Activated naive CD4-positive, alpha-beta T cell treated with anti-CD3 and anti-CD28 coated beads, Interleukin-2, amount 50 U/mL, for 24 hours (primary cell): Measurements from ENCODE around the gene PIM3.
A peak's percentile ranks its signal among the peaks of the same experiment; 100 is the strongest.

Source experiments
- H3K27ac Mint-ChIP-seq: one replicate; pipeline ENCODE4 v1.8.0; 2021; ENCODE audit warnings: mild to moderate bottlenecking, mixed read lengths
- H3K27me3 Mint-ChIP-seq: one replicate; pipeline ENCODE4 v1.8.0; 2021; ENCODE audit warnings: mixed read lengths
- H3K36me3 Mint-ChIP-seq: one replicate; pipeline ENCODE4 v1.8.0; 2021; ENCODE audit warnings: mixed read lengths
- H3K4me1 Mint-ChIP-seq: one replicate; pipeline ENCODE4 v1.8.0; 2021; ENCODE audit warnings: mixed read lengths
- H3K4me3 Mint-ChIP-seq: one replicate; pipeline ENCODE4 v1.8.0; 2021; ENCODE audit warnings: mild to moderate bottlenecking, mixed read lengths
- H3K9me3 Mint-ChIP-seq: one replicate; pipeline ENCODE4 v1.8.0; 2021; ENCODE audit warnings: mixed read lengths

The PIM3 gene

DNA sequence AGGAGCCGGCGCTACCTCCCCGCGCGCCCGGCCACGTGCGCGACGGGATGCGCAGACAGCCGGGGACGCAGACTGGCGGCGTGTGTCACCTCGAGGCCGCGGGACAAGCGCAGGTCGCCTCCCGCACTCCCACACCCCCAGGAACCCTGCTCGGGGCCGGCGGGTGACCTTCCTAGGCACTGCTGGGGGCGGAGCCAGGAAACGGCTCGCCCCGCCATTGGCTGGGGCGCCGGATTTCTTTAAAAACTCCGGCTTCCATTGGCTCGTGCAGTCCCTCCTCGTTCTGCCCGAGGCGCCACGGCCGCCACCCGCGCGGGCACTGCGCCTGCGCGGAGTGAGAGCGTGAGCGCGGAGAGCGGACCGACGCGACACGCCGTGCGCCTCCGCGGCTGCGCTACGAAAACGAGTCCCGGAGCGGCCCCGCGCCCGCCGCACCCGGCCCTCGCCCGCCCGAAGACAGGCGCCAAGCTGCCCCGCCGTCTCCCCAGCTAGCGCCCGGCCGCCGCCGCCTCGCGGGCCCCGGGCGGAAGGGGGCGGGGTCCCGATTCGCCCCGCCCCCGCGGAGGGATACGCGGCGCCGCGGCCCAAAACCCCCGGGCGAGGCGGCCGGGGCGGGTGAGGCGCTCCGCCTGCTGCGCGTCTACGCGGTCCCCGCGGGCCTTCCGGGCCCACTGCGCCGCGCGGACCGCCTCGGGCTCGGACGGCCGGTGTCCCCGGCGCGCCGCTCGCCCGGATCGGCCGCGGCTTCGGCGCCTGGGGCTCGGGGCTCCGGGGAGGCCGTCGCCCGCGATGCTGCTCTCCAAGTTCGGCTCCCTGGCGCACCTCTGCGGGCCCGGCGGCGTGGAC lies at the start of gene PIM3:
Gene PIM3, plus strand, starts transcription at position 614 of the 846 bp plus-strand sequence. Its CDS starts 176 bp downstream, at position 790.
- Mint-ChIP-seq H3K27ac (peak within 1 kb of the TSS; percentile 93), H3K4me1 (peaks cover 15% of the 10 kb centered on the region), H3K4me3 (peak within 1 kb of the TSS; percentile 90), H3K36me3 (peaks cover 18% of the 10 kb centered on the region), H3K27me3 (no peaks in the 10 kb centered on the region), H3K9me3 (no peaks in the 10 kb centered on the region)

DNA sequence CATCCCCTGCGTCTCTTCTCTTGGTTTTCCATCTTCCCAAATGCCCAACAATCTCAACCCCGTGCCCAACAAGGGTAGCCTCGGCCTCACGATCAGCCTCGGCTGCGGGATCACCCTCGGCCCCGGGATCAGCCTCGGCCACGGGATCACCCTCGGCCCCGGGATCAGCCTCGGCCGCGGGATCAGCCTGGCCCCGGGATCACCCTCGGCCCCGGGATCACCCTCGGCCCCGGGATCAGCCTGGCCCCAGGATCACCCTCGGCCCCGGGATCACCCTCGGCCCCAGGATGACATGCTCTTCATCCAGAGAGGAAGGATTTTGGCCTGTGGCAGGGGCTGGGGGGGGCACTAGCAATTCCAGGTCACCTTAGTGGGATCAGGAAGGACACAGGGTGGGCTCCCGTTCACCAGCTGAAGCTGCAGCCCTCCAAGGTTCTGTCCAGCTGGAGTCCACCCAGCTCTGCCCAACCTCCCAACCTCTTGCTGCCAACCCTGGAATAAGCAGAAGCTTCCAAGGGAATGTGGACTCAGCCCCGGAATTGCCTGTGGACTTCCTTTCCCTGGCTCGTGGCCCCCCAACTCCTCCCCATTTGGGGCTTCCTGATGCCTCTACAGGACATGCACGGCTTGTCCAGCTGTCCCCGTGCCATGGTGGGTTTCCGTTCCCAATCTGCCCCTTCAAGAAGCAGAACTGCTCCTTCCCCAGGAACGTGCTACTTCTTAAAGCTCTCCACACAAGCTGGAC lies 48.5 kb upstream of the PIM3 start:
- peaks cover 5% of the 10 kb centered on the region for H3K36me3 Mint-ChIP-seq
- peaks cover 11% of the 10 kb centered on the region for H3K4me1 Mint-ChIP-seq
- H3K27me3 Mint-ChIP-seq, result no peaks in the 10 kb centered on the region
- H3K9me3 Mint-ChIP-seq, result no peaks in the 10 kb centered on the region
- no peak overlapping the region for H3K27ac Mint-ChIP-seq
- H3K4me3 Mint-ChIP-seq, result no peak overlapping the region

DNA sequence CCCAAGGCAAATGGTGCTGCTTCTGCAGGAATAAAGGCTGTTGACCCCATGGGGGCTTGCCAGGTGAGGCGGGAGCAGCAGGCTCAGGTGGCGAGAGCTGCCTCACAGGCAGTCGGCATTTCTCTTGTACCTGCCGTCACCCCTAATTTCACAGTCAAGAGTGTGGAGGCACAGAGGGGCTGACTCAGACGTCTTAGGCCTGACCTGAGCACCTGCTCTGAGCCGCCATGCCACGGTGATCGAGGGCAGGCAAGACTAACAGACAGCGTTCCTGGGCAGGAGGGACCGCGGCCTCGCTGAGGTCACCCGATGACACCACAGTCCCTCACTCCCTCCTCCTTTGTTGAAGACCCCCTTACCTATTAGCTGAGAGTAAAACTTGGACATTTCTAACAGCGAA lies 47.5 kb upstream of the PIM3 start:
- no peaks in the 10 kb centered on the region for H3K36me3 Mint-ChIP-seq
- no peaks in the 10 kb centered on the region for H3K9me3 Mint-ChIP-seq
- no peak overlapping the region for H3K4me3 Mint-ChIP-seq
- peaks cover 14% of the 10 kb centered on the region for H3K4me1 Mint-ChIP-seq
- H3K27me3 Mint-ChIP-seq, result no peaks in the 10 kb centered on the region
- H3K27ac Mint-ChIP-seq, result no peak overlapping the region

DNA sequence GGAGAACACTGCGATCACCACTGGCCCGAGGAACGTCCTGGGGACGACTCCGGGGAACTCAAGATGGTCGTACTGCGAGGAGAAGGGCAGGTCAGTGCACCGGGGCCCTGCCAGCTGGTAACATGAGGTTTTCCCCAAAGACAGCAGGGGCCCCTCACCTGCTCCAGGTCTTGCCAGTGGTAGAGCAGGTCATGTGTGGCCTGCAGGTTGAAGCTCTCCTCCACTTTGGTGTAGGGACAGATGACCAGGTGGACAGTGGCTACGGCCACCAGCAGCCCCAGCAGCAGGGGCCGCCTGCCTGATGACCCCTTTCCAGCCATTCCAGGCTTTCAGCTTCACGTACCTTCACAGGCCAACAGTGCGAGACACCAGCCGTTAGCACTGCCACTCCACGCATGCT lies 47.1 kb upstream of the PIM3 start:
- Mint-ChIP-seq H3K9me3 (no peaks in the 10 kb centered on the region), H3K4me3 (no peak overlapping the region), H3K27me3 (no peaks in the 10 kb centered on the region), H3K36me3 (no peaks in the 10 kb centered on the region), H3K4me1 (peaks cover 14% of the 10 kb centered on the region), H3K27ac (no peak overlapping the region)

DNA sequence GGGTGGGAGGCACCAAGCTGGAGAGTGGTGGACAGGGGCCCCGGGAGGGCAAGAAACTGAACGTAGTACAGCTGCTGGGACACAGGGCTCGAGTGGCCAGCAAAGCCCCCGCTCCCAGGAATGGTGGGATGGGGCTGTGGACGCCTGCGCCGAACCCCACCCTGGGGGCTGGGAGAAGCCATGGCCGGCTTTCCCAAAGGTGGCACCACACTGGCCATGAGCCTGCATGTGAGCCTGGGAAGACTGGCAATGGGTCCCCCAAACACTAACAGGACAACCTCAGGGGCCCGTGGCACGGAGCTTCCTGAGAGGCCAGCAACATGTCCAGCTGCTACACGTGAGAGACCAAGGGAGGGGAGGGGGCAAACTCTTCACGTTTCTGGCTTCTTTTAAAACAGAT lies 46.3 kb upstream of the PIM3 start:
- Mint-ChIP-seq H3K4me3 (no peak overlapping the region), H3K36me3 (no peaks in the 10 kb centered on the region), H3K27me3 (no peaks in the 10 kb centered on the region), H3K27ac (no peak overlapping the region), H3K4me1 (peaks cover 14% of the 10 kb centered on the region), H3K9me3 (no peaks in the 10 kb centered on the region)

DNA sequence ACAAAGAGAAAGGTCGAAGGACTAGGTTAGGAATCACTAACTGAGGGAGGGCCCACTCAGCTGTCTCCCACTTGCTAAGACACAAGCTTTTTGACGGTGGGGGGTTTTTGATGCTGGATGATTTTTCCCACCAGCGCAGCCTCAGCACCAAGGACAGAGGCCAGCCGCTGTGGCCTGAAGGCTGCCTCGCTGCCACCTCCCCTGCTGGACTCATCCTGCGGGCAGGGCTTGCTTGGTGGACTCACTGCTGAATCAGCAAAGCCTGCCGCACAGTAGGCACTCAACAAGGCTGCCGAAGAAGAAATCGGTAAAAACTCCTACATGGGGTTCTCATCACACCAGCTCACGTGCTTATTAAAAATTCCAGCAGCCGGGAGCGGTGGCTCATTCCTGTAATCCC lies 45.0 kb upstream of the PIM3 start:
- Mint-ChIP-seq H3K27ac (no peak overlapping the region), H3K4me3 (peak overlapping the region; percentile 11), H3K36me3 (no peaks in the 10 kb centered on the region), H3K9me3 (no peaks in the 10 kb centered on the region), H3K27me3 (no peaks in the 10 kb centered on the region), H3K4me1 (peaks cover 25% of the 10 kb centered on the region)

DNA sequence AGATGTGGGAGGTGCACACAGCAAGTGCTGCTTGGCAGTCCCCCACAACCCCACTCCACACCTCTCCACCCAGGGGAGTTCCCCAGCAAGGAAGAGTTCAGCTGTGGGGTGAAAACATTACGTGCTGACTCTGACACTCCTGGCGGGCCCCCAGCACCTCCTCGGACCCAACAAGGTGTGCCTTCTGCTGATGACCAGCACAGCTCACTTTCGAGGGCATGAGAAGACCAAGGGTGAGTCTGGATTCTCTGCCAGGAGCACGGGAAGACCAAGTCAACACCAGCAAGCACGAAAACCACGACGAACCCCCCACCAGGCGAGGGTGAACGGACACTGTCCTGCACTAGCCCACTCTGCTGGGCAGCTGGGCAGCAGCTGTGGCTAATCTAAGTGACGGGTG lies 43.7 kb upstream of the PIM3 start:
- no peaks in the 10 kb centered on the region for H3K36me3 Mint-ChIP-seq
- peaks cover 25% of the 10 kb centered on the region for H3K4me1 Mint-ChIP-seq
- H3K27me3 Mint-ChIP-seq, result no peaks in the 10 kb centered on the region
- no peak overlapping the region for H3K27ac Mint-ChIP-seq
- peak overlapping the region; percentile 90 for H3K4me3 Mint-ChIP-seq
- no peaks in the 10 kb centered on the region for H3K9me3 Mint-ChIP-seq

DNA sequence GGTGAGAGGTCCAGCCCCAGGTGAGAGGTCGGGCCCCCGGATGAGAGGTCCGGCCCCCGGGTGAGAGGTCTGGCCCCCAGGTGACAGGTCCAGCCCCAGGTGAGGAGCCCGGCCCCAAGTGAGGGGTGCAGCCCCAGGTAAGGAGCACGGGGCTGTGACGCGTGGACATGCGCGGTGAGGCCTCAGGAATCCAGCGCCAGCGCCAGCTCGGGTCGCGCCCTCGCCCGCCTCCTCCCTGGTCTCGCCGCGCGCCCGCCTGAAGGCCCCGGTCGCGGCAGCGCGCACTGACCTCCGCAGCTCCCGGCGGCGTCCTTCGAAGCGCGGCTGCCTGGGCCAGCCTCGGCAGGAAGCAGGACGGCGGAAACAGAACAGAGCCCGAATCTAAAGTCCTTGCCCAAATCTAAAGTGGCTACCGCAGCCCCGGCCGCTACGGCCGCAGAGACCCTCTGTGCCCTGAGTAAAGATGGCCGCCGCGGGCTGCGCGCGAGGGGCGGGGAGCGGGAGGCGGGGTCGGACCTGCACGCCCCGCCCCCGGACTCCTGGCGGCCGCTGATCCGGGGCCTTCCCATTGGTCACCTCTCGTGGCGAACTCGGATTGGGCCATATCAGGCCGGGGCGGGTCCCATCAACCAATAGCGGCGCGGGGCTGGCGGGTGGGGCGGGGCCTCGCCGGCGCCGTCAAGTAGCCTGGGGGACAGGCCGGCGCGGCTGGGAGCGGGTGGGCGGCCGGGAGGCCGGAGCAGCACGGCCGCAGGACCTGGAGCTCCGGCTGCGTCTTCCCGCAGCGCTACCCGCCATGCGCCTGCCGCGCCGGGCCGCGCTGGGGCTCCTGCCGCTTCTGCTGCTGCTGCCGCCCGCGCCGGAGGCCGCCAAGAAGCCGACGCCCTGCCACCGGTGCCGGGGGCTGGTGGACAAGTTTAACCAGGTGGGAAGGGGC lies 42.3 kb upstream of the PIM3 start, which contains the start of the genes ALG12 and CRELD2:
Gene ALG12, minus strand, starts transcription at position 465 of the 937 bp plus-strand sequence. CDS start 4,673 bp downstream, outside the sequence.
Gene CRELD2, plus strand, starts transcription at position 661 of the 937 bp plus-strand sequence. Its CDS starts 136 bp downstream, at position 797.
- H3K27ac Mint-ChIP-seq, result peak within 1 kb of the TSS; percentile 51
- H3K4me3 Mint-ChIP-seq, result peak within 1 kb of the TSS; percentile 90
- H3K36me3 Mint-ChIP-seq, result no peaks in the 10 kb centered on the region
- no peaks in the 10 kb centered on the region for H3K9me3 Mint-ChIP-seq
- peaks cover 28% of the 10 kb centered on the region for H3K4me1 Mint-ChIP-seq
- no peaks in the 10 kb centered on the region for H3K27me3 Mint-ChIP-seq

DNA sequence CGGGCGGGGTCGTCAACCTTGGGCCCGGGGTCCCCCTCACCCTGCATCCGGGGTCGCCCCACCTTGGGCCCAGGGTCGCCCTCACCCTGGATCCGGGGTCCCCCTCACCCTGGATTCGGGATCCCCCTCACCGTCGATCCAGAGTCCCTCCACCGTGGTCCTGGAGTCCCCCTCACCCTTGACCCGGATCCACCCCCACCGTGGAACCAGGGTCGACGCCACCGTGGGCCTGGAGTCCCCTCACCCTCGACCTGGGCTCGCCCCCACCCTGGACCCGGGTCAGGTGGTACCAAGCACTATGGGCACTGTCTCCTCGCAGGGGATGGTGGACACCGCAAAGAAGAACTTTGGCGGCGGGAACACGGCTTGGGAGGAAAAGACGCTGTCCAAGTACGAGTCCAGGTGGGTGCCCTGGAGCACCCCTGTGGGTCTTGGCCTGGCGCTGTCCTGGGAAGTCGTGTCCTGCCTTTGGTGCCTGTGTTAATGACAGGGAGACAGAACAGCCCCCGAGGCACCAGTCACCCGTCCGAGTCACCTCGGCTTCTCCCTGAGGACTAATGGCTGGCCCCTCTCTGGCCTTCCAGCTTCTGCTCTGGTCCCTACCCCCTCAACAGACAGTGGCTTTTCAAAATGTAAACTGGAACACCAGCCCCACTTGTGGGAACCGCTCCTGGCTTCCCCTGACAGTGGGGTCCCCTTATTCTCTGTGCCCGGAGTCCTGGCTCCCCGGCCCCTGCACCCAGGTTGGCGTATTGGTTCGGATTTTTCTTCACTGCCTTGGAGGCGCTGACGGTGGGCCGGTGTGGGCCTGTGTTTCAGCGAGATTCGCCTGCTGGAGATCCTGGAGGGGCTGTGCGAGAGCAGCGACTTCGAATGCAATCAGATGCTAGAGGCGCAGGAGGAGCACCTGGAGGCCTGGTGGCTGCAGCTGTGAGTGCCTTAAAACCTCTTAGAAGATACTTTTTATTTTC lies 41.4 kb upstream of the PIM3 start:
- Mint-ChIP-seq H3K27ac (peak overlapping the region; percentile 41), H3K27me3 (no peaks in the 10 kb centered on the region), H3K9me3 (no peaks in the 10 kb centered on the region), H3K4me3 (peak overlapping the region; percentile 82), H3K4me1 (peaks cover 28% of the 10 kb centered on the region), H3K36me3 (no peaks in the 10 kb centered on the region)

DNA sequence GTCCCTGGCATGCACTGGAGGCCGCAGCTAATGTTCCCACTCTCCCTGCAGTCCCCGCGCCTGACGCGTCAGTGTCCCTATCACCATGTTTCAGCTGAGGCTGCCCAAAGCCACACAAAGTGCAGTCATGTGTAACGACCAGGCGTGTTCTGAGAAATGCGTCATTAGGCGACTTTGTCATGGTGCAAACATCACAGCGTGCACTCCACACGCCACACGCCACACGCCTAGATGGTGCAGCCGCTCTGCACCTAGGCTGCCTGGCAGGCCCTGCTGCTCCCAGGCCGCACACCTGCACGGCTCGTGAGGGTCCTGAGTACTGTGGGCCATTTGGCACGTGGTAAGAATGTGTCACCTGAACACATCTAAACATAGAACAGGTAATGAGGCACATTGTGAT lies 39.7 kb upstream of the PIM3 start:
- H3K4me3 Mint-ChIP-seq, result no peak overlapping the region
- no peaks in the 10 kb centered on the region for H3K27me3 Mint-ChIP-seq
- H3K27ac Mint-ChIP-seq, result no peak overlapping the region
- peaks cover 5% of the 10 kb centered on the region for H3K36me3 Mint-ChIP-seq
- H3K4me1 Mint-ChIP-seq, result peaks cover 35% of the 10 kb centered on the region
- no peaks in the 10 kb centered on the region for H3K9me3 Mint-ChIP-seq

DNA sequence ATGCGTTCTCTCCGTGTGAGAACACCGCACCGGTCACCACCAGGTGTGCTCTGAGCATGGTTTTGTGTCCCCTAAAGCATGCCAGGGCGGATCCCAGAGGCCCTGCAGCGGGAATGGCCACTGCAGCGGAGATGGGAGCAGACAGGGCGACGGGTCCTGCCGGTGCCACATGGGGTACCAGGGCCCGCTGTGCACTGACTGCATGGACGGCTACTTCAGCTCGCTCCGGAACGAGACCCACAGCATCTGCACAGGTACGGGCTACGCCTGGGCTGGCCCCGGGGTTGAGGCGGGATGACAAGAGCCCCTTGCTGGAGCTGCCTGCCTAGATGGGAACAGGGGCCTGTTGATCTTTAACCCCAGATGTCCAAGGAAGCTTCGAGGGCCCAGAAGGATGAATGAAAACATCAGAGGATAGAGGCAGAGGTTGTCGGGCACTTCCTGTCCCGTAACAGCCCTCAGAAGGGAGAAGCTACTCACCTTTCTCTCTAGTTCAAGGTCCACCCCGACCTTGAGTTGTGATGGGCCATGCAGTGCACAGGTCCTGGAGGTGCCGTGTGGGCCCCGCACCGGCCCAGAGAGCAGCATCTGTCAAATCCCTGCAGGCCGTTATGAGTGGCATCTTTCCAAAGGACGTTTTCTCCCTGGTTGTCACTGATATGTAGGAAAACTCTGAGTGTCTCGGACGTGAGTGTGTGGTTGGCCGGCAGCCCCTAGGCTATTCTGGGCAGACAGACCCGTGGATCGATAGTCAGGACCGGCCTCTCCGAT lies 38.9 kb upstream of the PIM3 start:
- Mint-ChIP-seq H3K27ac (no peak overlapping the region), H3K9me3 (no peaks in the 10 kb centered on the region), H3K27me3 (no peaks in the 10 kb centered on the region), H3K4me1 (peaks cover 35% of the 10 kb centered on the region), H3K36me3 (peaks cover 5% of the 10 kb centered on the region), H3K4me3 (peak overlapping the region; percentile 36)

DNA sequence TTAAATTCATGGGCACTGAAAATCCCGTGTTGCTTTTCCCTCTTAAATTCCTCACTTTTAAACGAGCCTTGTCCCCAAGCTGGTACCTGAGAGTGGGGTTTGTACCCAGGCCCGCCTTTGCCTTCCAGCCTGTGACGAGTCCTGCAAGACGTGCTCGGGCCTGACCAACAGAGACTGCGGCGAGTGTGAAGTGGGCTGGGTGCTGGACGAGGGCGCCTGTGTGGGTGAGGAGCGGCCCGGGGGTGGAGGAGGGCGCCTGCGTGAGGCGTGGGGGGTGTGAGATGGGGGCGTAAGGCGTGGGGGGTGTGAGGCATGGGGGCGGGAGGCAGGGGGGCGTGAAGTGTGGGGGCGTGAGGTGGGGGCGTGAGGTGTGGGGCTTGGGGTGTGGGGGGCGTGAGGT lies 38.1 kb upstream of the PIM3 start:
- Mint-ChIP-seq H3K9me3 (no peaks in the 10 kb centered on the region), H3K4me1 (peaks cover 36% of the 10 kb centered on the region), H3K27ac (no peak overlapping the region), H3K36me3 (peaks cover 7% of the 10 kb centered on the region), H3K4me3 (no peak overlapping the region), H3K27me3 (no peaks in the 10 kb centered on the region)

DNA sequence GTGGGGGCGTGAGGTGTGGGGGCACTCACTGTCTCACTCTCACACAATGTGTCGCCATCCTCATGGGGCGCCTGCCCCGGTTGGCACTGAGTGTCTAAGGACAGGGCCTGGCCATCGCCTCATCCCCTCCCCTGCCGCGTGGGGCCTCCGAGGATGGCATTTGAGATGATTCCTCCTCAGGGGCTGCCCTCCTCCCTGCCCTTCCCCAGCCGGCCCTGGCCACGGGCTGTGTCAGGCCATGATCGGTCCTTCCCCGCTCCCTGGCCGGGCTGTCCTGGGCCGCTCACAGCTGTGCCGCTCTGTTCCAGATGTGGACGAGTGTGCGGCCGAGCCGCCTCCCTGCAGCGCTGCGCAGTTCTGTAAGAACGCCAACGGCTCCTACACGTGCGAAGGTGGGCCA lies 37.6 kb upstream of the PIM3 start:
- no peak overlapping the region for H3K4me3 Mint-ChIP-seq
- H3K27ac Mint-ChIP-seq, result no peak overlapping the region

DNA sequence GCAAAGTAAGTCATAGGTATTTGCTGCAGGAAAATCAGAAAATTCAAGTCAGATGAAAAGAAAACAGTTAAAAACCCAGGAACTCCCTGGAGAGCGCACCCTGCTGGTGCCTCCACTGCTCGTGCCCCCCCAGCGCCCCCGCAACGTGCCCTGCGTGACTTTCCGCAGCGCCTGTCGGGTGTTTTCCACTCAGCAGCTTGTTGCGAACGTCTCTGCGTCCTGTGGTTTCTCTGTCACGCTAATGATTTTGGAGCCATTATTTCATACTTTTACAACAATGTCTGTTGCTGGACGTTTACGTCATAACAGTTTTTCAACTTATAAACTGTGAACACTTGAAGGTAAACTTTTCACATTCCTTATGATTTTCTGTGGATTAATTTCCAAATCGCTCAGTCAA lies 37.1 kb upstream of the PIM3 start:
- Mint-ChIP-seq H3K36me3 (peaks cover 7% of the 10 kb centered on the region), H3K4me1 (peaks cover 36% of the 10 kb centered on the region), H3K27ac (peak overlapping the region; percentile 24), H3K4me3 (no peak overlapping the region), H3K9me3 (no peaks in the 10 kb centered on the region), H3K27me3 (no peaks in the 10 kb centered on the region)

More for the DNA sequence above, 37.6 kb upstream of the PIM3 start:
- no peaks in the 10 kb centered on the region for H3K9me3 Mint-ChIP-seq
- H3K4me1 Mint-ChIP-seq, result peaks cover 36% of the 10 kb centered on the region
- peaks cover 7% of the 10 kb centered on the region for H3K36me3 Mint-ChIP-seq
- H3K27me3 Mint-ChIP-seq, result no peaks in the 10 kb centered on the region
